ENCODE data around the gene AMD1. TPM values are rescaled to one million over a fixed set of nuclear protein-coding genes. Genes with fewer than 3 reads are reported as not detected.
"Not testable (repeated sequence)": the region's sequence is repeated elsewhere in the genome, so short reads cannot be mapped to it uniquely, and the experiment has no call there.

The AMD1 gene
- total and polyA plus RNA-seq, 3 experiments from 2014 or later = 52.0 to 96.3 (median 95.8) TPM

DNA sequence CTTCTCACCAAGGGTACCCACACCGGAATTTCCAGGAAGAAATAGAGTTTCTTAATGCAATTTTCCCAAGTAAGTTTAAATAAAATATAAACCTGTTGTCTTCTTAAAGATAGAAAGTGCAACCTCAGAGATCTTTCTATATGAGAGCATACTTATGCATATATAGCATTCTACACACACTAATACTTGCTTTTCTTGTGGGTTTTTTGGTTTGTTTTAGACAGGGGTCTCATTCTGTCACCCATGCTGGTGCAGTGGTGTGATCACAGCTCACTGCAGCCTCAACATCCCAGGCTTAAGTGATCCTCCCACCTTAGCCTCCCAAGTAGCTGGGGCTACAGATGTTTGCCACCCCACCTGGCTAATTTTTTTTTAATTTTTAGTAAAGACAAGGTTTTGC lies 15.7 kb downstream of the AMD1 start:
- Histone ChIP-seq H3K27me3 (ENCODE audit: insufficient read depth, low read length, poor library complexity, severe bottlenecking) (no peaks in the 10 kb centered on the region), H3K36me3 (ENCODE audit: insufficient read depth, low read length) (peaks cover 41% of the 10 kb centered on the region), H3K27ac (ENCODE audit: low read depth, low read length) (no peak overlapping the region), H3K9me3 (ENCODE audit: low read length) (no peaks in the 10 kb centered on the region), H3K4me3 (ENCODE audit: low read length) (no peak overlapping the region), H3K4me1 (ENCODE audit: insufficient read depth, low read length) (peaks cover 20% of the 10 kb centered on the region)
- Mint-ChIP-seq H3K4me3 (no peak overlapping the region), H3K27me3 (peaks cover 0 to 2% of the 10 kb centered on the region in 2 donors), H3K27ac (peak overlapping the region in 1 of 8 donors; percentile 21), H3K36me3 (peaks cover 0 to 67% (median 16%) of the 10 kb centered on the region in 3 donors), H3K4me1 (peaks cover 34 to 48% (median 39%) of the 10 kb centered on the region in 3 donors), H3K9me3 (no peaks in the 10 kb centered on the region)
- no peak for DNase-seq
- ChIA-PET CTCF (interaction anchor here (2.6 kb wide), 1 partner anchor 12 kb away, joined by 9 read pairs; no protein-coding TSS in a partner anchor), POLR2A (interaction anchor here (1.2 kb wide), 1 partner anchor 16 kb away, joined by 5 read pairs; the partner anchor contains the start of gene AMD1)

DNA sequence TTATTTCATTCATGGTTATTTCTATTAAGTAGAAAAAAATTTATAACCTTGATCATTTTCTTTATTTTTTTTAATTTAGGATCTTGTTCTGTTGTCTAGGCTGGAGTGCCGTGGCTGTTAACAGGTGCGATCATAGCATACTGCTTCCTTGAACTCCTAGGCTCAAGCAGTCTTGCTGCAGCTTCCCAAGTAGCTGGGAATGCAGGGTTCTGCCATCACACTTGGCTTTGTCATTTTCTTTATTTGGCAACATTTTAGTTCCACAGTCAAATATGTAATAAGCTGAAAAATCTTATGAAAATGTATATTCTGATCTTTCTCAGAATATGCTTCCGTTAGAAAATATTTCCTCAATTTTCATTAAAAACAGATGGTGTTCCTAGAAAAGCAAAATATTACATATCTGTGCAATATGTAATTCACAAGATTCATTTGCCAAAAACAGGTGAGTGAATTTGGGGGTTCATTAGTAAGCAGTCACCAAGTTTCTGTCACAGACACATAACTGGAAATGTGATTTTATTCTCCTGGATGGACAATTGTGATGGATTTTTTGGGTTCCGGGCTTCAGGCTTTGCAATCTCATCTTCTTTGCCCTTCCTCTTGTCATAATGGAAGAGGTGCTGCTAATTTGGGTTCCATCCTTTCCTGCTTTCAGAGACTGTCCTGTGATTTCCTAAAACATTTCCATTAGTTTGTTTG lies 21.5 kb downstream of the AMD1 start:
- CTCF ChIA-PET = no interaction called here
- Mint-ChIP-seq H3K9me3 (no peaks in the 10 kb centered on the region), H3K4me1 (peaks cover 0 to under 1% (median under 1%) of the 10 kb centered on the region in 3 donors), H3K4me3 (no peak overlapping the region), H3K27ac (peak overlapping the region in 3 of 8 donors; percentile 48 to 74 (median 72)), H3K27me3 (peaks cover 0 to 2% of the 10 kb centered on the region in 2 donors), H3K36me3 (peaks cover 0 to 74% (median 20%) of the 10 kb centered on the region in 3 donors)
- DNase-seq = no peak
- no peaks in the 10 kb centered on the region for H3K4me1 ChIP-seq (ENCODE audit: insufficient read depth, low read length)
- H3K27me3 ChIP-seq (ENCODE audit: insufficient read depth, low read length, poor library complexity, severe bottlenecking) = no peaks in the 10 kb centered on the region
- H3K4me3 ChIP-seq (ENCODE audit: low read length) = no peak overlapping the region
- H3K36me3 ChIP-seq (ENCODE audit: insufficient read depth, low read length) = peaks cover 37% of the 10 kb centered on the region
- POLR2A ChIA-PET = no interaction called here
- H3K9me3 ChIP-seq (ENCODE audit: low read length) = no peaks in the 10 kb centered on the region
- H3K27ac ChIP-seq (ENCODE audit: low read depth, low read length) = no peak overlapping the region

DNA sequence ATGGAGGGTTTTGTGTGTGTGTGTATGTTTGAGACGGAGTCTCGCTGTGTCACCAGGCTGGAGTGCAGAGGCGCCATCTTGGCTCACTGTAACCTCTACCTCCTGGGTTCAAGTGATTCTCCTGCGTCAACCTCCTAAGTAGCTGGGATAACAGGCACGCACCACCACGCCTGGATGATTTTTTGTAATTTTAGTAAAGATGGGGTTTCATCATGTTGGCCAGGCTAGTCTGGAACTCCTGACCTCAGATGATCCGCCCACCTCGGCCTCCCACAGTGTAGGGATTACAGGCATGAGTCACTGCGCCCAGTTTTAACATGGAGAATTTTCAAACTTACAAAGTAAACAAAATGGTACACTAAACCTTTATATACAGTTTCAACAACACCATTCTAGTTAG lies 22.8 kb downstream of the AMD1 start:
- Histone ChIP-seq H3K27me3 (ENCODE audit: insufficient read depth, low read length, poor library complexity, severe bottlenecking) (no peaks in the 10 kb centered on the region), H3K4me1 (ENCODE audit: insufficient read depth, low read length) (no peaks in the 10 kb centered on the region), H3K27ac (ENCODE audit: low read depth, low read length) (no peak overlapping the region), H3K36me3 (ENCODE audit: insufficient read depth, low read length) (peaks cover 23% of the 10 kb centered on the region), H3K4me3 (ENCODE audit: low read length) (no peak overlapping the region), H3K9me3 (ENCODE audit: low read length) (no peaks in the 10 kb centered on the region)
- H3K9me3 Mint-ChIP-seq = no peaks in the 10 kb centered on the region
- no peak overlapping the region for H3K27ac Mint-ChIP-seq
- peaks cover 0 to 61% (median 18%) of the 10 kb centered on the region in 3 donors for H3K36me3 Mint-ChIP-seq
- H3K4me1 Mint-ChIP-seq = no peaks in the 10 kb centered on the region
- H3K27me3 Mint-ChIP-seq = peaks cover 0 to 2% of the 10 kb centered on the region in 2 donors
- no peak for DNase-seq
- POLR2A ChIA-PET = no interaction called here
- no peak overlapping the region for H3K4me3 Mint-ChIP-seq
- CTCF ChIA-PET = no interaction called here

DNA sequence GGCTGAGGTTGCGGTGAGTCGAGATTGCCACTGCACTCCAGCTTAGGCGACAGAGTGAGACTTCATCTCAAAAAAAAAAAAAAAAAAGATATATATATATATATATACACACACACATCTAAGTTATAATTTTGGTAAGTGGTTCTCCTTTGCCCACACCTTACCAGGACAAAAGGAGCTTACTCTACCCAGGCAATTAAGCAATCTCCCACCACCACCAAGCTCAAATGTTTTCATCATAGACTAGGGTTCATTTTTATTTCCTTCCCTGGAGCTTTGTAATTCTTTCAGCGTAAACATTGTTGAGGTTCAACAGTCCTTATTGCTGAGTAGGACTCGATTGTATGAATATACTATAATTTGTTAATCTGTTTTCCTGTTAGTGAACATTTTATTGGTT lies 23.5 kb downstream of the AMD1 start:
- peaks cover 16% of the 10 kb centered on the region for H3K36me3 ChIP-seq (ENCODE audit: insufficient read depth, low read length)
- no peak for DNase-seq
- peak overlapping the region in 1 of 8 donors; percentile 53 for H3K27ac Mint-ChIP-seq
- H3K36me3 Mint-ChIP-seq = peaks cover under 1 to 55% (median 16%) of the 10 kb centered on the region in 3 donors
- H3K4me1 ChIP-seq (ENCODE audit: insufficient read depth, low read length) = no peaks in the 10 kb centered on the region
- no peaks in the 10 kb centered on the region for H3K9me3 ChIP-seq (ENCODE audit: low read length)
- H3K4me3 ChIP-seq (ENCODE audit: low read length) = no peak overlapping the region
- H3K9me3 Mint-ChIP-seq = peaks cover 0 to under 1% (median 0%) of the 10 kb centered on the region in 5 donors
- no peak overlapping the region for H3K4me3 Mint-ChIP-seq
- ChIA-PET CTCF (interaction anchor here (0.8 kb wide), 1 partner anchor 14 kb away, joined by 3 read pairs; no protein-coding TSS in a partner anchor), POLR2A (interaction anchor here (0.7 kb wide), 1 partner anchor 14 kb away, joined by 4 read pairs; no protein-coding TSS in a partner anchor)
- no peaks in the 10 kb centered on the region for H3K4me1 Mint-ChIP-seq
- H3K27me3 Mint-ChIP-seq = peaks cover 0 to 2% of the 10 kb centered on the region in 2 donors
- no peaks in the 10 kb centered on the region for H3K27me3 ChIP-seq (ENCODE audit: insufficient read depth, low read length, poor library complexity, severe bottlenecking)
- no peak overlapping the region for H3K27ac ChIP-seq (ENCODE audit: low read depth, low read length)

DNA sequence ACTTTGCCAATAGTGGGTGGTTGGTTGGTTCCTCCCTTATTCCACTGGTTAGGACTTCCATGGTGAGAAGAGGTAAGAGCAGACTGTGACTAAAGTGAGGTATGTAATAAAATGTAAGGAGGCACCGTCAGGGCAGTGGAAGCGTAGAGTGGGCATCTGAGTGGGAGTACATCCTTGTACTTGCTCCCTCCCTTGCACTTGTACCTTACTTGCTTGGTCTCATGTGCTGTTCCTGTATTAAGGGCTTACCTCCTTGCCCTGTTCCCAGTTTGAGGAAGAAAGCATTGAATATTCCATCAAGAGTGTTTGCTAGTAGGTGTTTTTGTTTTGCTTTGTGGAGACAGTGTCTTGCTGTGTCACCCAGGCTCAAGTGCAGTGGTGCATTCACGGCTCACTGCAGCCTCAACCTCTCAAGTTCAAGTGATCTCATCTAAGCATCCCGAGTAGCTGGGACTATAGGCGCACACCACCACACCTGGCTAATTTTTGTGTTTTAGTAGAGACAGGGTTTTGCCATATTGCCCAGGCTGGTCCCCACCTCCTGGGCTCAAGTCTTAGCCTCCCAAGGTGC lies 25.5 kb downstream of the AMD1 start:
- H3K4me1 ChIP-seq (ENCODE audit: insufficient read depth, low read length) = no peaks in the 10 kb centered on the region
- POLR2A ChIA-PET = no interaction called here
- H3K4me3 ChIP-seq (ENCODE audit: low read length) = no peak overlapping the region
- no peak overlapping the region for H3K4me3 Mint-ChIP-seq
- H3K36me3 Mint-ChIP-seq = peaks cover 10 to 39% (median 16%) of the 10 kb centered on the region in 3 donors
- CTCF ChIA-PET = no interaction called here
- H3K27me3 ChIP-seq (ENCODE audit: insufficient read depth, low read length, poor library complexity, severe bottlenecking) = no peaks in the 10 kb centered on the region
- H3K9me3 ChIP-seq (ENCODE audit: low read length) = peaks cover 5% of the 10 kb centered on the region
- no peak overlapping the region for H3K27ac ChIP-seq (ENCODE audit: low read depth, low read length)
- H3K36me3 ChIP-seq (ENCODE audit: insufficient read depth, low read length) = peaks cover 4% of the 10 kb centered on the region
- H3K27me3 Mint-ChIP-seq = no peaks in the 10 kb centered on the region
- H3K27ac Mint-ChIP-seq = peak overlapping the region in 2 of 8 donors; percentile 12 to 16
- H3K9me3 Mint-ChIP-seq = peaks cover 3 to 14% (median 7%) of the 10 kb centered on the region in 5 donors
- DNase-seq = no peak
- no peaks in the 10 kb centered on the region for H3K4me1 Mint-ChIP-seq

DNA sequence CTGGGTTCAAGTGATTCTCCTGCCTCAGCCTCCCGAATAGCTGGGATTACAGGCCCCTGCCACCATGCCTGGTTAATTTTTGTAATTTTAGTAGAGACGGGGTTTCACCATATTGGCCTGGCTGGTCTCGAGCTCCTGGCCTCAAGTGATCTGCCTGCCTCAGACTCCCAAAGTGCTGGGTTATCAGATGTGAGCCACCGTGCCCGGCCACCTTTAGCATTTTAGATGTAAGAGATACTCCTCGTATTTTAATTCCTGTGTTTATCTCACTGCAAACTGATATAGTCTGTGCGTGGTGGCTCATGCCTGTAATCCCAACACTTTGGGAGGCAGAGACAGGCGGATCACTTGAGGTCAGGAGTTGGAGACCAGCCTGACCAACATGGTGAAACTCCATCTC lies 27.0 kb downstream of the AMD1 start:
- CTCF ChIA-PET; H3K4me1 Mint-ChIP-seq; H3K36me3 ChIP-seq (ENCODE audit: insufficient read depth, low read length); H3K27me3 ChIP-seq (ENCODE audit: insufficient read depth, low read length, poor library complexity, severe bottlenecking); H3K9me3 ChIP-seq (ENCODE audit: low read length); H3K27me3 Mint-ChIP-seq; H3K27ac Mint-ChIP-seq; H3K4me1 ChIP-seq (ENCODE audit: insufficient read depth, low read length); H3K27ac ChIP-seq (ENCODE audit: low read depth, low read length); H3K4me3 ChIP-seq (ENCODE audit: low read length); H3K4me3 Mint-ChIP-seq; DNase-seq: not testable (repeated sequence)
- peaks cover 14 to 26% (median 20%) of the 10 kb centered on the region in 5 donors for H3K9me3 Mint-ChIP-seq
- POLR2A ChIA-PET = interaction anchor here (0.6 kb wide), 1 partner anchor 75 kb away, joined by 3 read pairs; no protein-coding TSS in a partner anchor
- H3K36me3 Mint-ChIP-seq = peaks cover 7 to 28% (median 26%) of the 10 kb centered on the region in 3 donors

DNA sequence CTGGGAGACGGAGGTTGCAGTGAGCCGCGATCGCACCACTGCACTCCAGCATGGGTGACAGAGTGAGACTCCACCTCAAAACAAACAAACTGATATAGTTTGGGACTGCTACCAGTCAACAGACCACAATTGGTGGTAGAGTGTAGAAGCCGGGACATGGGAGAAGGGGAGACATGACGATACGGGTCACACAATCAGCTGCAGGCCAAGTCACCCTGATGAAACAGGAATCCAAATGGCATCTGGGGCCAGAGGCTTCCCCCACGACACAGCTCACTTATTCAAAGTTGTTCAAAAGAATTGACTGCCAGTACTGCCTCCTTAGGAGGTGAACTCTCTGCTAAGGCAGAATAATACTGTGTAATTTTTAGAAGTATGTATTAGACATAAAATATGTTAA lies 27.5 kb downstream of the AMD1 start:
- CTCF ChIA-PET = no interaction called here

DNA sequence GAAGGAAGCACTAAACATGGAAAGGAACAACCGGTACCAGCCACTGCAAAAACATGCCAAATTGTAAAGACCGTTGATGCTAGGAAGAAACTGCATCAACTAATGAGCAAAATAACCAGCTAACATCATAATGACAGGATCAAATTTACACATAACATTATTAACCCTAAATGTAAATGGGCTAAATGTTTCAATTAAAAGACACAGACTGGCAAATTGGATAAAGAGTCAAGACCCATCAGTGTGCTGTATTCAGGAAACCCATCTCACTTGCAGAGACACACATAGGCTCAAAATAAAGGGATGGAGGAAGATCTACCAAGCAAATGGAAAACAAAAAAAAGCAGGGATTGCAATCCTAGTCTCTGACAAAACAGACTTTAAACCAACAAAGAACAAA lies 31.7 kb downstream of the AMD1 start:
- H3K9me3 ChIP-seq (ENCODE audit: low read length); H3K4me3 Mint-ChIP-seq; H3K4me1 ChIP-seq (ENCODE audit: insufficient read depth, low read length); H3K27me3 ChIP-seq (ENCODE audit: insufficient read depth, low read length, poor library complexity, severe bottlenecking); H3K27ac ChIP-seq (ENCODE audit: low read depth, low read length); DNase-seq; H3K36me3 ChIP-seq (ENCODE audit: insufficient read depth, low read length); H3K4me3 ChIP-seq (ENCODE audit: low read length); H3K27me3 Mint-ChIP-seq; H3K27ac Mint-ChIP-seq; H3K4me1 Mint-ChIP-seq; POLR2A ChIA-PET; CTCF ChIA-PET: not testable (repeated sequence)
- Mint-ChIP-seq H3K36me3 (peaks cover 2 to 39% (median 3%) of the 10 kb centered on the region in 3 donors), H3K9me3 (peaks cover 23 to 57% (median 43%) of the 10 kb centered on the region in 5 donors)

More for the DNA sequence above, 27.5 kb downstream of the AMD1 start:
- peaks cover 18 to 31% (median 22%) of the 10 kb centered on the region in 5 donors for H3K9me3 Mint-ChIP-seq
- Histone ChIP-seq H3K4me3 (ENCODE audit: low read length) (no peak overlapping the region), H3K9me3 (ENCODE audit: low read length) (peaks cover 5% of the 10 kb centered on the region), H3K36me3 (ENCODE audit: insufficient read depth, low read length) (peaks cover 4% of the 10 kb centered on the region), H3K4me1 (ENCODE audit: insufficient read depth, low read length) (no peaks in the 10 kb centered on the region), H3K27ac (ENCODE audit: low read depth, low read length) (no peak overlapping the region), H3K27me3 (ENCODE audit: insufficient read depth, low read length, poor library complexity, severe bottlenecking) (no peaks in the 10 kb centered on the region)
- POLR2A ChIA-PET = no interaction called here
- peaks cover 2 to 4% of the 10 kb centered on the region in 2 donors for H3K27me3 Mint-ChIP-seq
- H3K4me3 Mint-ChIP-seq = no peak overlapping the region
- no peak for DNase-seq
- H3K36me3 Mint-ChIP-seq = peaks cover 5 to 33% (median 22%) of the 10 kb centered on the region in 3 donors
- H3K27ac Mint-ChIP-seq = peak overlapping the region in 1 of 8 donors; percentile 91
- no peaks in the 10 kb centered on the region for H3K4me1 Mint-ChIP-seq

All from CD8-positive, alpha-beta memory T cell (primary cell).